OCI-LY3 (cell line): ENCODE data around the gene CAMK2B.

Source experiments
- H2AFZ ChIP-seq: fragments of 200-600, 300-600 bp; shearing (Covaris generic); 2 replicates; pipeline ENCODE4 v1.6.0; 2014; ENCODE audit warnings: antibody characterized with exemption, low read depth, low read length
- H3K27ac ChIP-seq: fragments of 200-600, 300-600 bp; sonication (generic); 2 replicates; pipeline ENCODE4 v1.5.1; 2014; ENCODE audit warnings: mild to moderate bottlenecking, low read length, moderate library complexity, mixed read lengths
- H3K27me3 ChIP-seq: fragments of 200-600, 300-600 bp; sonication (generic); 2 replicates; pipeline ENCODE4 v1.6.1; 2014; ENCODE audit warnings: low read depth, low read length, mixed read lengths
- H3K36me3 ChIP-seq: fragments of 200-600, 300-600 bp; sonication (generic); replicated peaks from 2 replicates; pipeline ENCODE3; 2014; ENCODE audit warnings: low read depth, low read length, mixed read lengths
- H3K4me1 ChIP-seq: fragments of 300-600, 200-600 bp; sonication (generic); 2 replicates; pipeline ENCODE4 v1.6.1; 2014; ENCODE audit warnings: low read length, mixed read lengths
- H3K4me2 ChIP-seq: fragments of 200-600, 300-600 bp; sonication (generic); 2 replicates; pipeline ENCODE4 v1.6.1; 2014; ENCODE audit warnings: low read length, mixed read lengths
- H3K4me3 ChIP-seq: fragments of 300-600, 200-600 bp; sonication (generic); 2 replicates; pipeline ENCODE4 v1.5.1; 2014; ENCODE audit warnings: antibody characterized with exemption, mild to moderate bottlenecking, low read length, moderate library complexity
- H3K79me2 ChIP-seq: fragments of 300-600, 200-600 bp; shearing (Covaris generic); 2 replicates; pipeline ENCODE4 v1.6.1; 2014; ENCODE audit warnings: mild to moderate bottlenecking, low read length, mixed read lengths
- H3K9ac ChIP-seq: fragments of 300-600, 200-600 bp; shearing (Covaris generic); 2 replicates; pipeline ENCODE4 v1.6.0; 2014; ENCODE audit warnings: mild to moderate bottlenecking, low read length, moderate library complexity
- H3K9me3 ChIP-seq: fragments of 200-600, 300-600 bp; shearing (Covaris generic); 2 replicates; pipeline ENCODE4 v1.6.1; 2014; ENCODE audit warnings: low read length, mixed read lengths; ENCODE audit not compliant: insufficient read depth
- H4K20me1 ChIP-seq: fragments of 200-600, 300-600 bp; sonication (generic); 2 replicates; pipeline ENCODE4 v1.6.1; 2016; ENCODE audit warnings: low read length, mixed read lengths; ENCODE audit not compliant: insufficient read depth
- EZH2phosphoT487 ChIP-seq: fragments of 200-600 bp; shearing (Covaris generic); IDR thresholded peaks from 2 replicates; pipeline ENCODE4 v1.6.1; 2018; ENCODE audit warnings: antibody characterized with exemption, mixed run types, low read depth
- TF ChIP-seq, protein P1 (sequence below): fragments of 200-600, 300-600 bp; sonication (generic); IDR thresholded peaks from 2 replicates; pipeline ENCODE4 v1.5.1; 2014; ENCODE audit warnings: antibody characterized with exemption, low read length, low read depth

The CAMK2B gene

DNA sequence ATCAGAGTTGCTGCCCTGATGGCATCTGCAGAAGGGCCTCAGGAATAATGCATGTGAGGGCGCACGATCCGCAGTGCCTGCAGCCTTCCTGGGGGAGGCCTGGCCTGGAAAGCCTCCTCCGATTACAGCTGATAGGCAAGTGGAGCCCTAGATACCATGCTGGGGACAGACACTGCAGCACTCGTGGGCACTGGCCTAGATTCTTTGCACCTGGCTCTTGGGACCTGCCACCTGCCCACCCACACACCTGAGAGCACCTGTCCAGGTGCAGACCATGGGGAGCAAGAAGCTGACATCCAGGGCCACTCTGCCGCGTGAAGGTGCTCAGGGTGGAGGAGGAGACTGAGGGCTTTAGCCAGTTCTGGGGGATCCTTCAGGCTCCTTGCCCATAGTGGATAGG is 109.9 kb downstream of the CAMK2B start:
- H4K20me1 ChIP-seq, result no peaks in the 10 kb centered on the region
- no peak overlapping the region for H3K4me2 ChIP-seq
- no peaks in the 10 kb centered on the region for H3K27me3 ChIP-seq
- no peak overlapping the region for H3K9ac ChIP-seq
- H3K4me3 ChIP-seq, result no peak overlapping the region
- no peaks in the 10 kb centered on the region for H3K79me2 ChIP-seq
- H3K36me3 ChIP-seq, result peaks cover 11% of the 10 kb centered on the region
- no peak overlapping the region for H2AFZ ChIP-seq
- H3K9me3 ChIP-seq, result no peaks in the 10 kb centered on the region
- peaks cover 15% of the 10 kb centered on the region for H3K4me1 ChIP-seq
- TF ChIP-seq, protein P1, sequence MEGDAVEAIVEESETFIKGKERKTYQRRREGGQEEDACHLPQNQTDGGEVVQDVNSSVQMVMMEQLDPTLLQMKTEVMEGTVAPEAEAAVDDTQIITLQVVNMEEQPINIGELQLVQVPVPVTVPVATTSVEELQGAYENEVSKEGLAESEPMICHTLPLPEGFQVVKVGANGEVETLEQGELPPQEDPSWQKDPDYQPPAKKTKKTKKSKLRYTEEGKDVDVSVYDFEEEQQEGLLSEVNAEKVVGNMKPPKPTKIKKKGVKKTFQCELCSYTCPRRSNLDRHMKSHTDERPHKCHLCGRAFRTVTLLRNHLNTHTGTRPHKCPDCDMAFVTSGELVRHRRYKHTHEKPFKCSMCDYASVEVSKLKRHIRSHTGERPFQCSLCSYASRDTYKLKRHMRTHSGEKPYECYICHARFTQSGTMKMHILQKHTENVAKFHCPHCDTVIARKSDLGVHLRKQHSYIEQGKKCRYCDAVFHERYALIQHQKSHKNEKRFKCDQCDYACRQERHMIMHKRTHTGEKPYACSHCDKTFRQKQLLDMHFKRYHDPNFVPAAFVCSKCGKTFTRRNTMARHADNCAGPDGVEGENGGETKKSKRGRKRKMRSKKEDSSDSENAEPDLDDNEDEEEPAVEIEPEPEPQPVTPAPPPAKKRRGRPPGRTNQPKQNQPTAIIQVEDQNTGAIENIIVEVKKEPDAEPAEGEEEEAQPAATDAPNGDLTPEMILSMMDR, result no peak
- TF ChIP-seq EZH2phosphoT487, result no peak
- H3K27ac ChIP-seq, result no peak overlapping the region

DNA sequence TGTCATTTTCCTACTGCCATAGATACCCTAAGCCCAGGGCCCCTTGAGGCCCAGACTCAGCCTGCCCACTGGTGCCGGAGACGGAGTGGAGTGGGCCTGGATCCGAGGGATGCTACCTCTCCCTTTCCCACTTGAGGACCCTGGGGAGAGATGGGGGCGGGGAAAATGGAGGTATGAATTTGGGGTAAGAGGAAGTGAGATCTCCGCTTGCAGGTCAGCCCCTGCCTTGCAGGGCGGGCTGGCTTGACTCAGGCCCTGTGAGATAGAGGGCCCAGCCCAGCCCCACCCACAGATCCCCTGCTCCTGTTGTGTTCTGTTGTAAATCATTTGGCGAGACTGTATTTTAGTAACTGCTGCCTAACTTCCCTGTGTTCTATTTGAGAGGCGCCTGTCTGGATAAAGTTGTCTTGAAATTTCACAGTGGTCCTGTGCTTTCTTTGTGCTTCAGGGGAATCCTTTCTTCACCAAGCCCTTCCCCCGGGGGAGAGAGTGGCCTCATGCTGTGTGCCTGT is 111.5 kb downstream of the CAMK2B start:
- H3K4me2 ChIP-seq, result peak overlapping the region; percentile 57
- H3K36me3 ChIP-seq, result peaks cover 16% of the 10 kb centered on the region
- no peak overlapping the region for H2AFZ ChIP-seq
- no peaks in the 10 kb centered on the region for H4K20me1 ChIP-seq
- H3K27me3 ChIP-seq, result no peaks in the 10 kb centered on the region
- peaks cover 15% of the 10 kb centered on the region for H3K4me1 ChIP-seq
- H3K9me3 ChIP-seq, result no peaks in the 10 kb centered on the region
- peak overlapping the region; percentile 71 for H3K27ac ChIP-seq
- H3K4me3 ChIP-seq, result no peak overlapping the region
- H3K9ac ChIP-seq, result peak overlapping the region; percentile 32; the same call in 1 of the 2 replicates
- H3K79me2 ChIP-seq, result no peaks in the 10 kb centered on the region
- TF ChIP-seq, protein P1, result no peak
- no peak for TF ChIP-seq EZH2phosphoT487

DNA sequence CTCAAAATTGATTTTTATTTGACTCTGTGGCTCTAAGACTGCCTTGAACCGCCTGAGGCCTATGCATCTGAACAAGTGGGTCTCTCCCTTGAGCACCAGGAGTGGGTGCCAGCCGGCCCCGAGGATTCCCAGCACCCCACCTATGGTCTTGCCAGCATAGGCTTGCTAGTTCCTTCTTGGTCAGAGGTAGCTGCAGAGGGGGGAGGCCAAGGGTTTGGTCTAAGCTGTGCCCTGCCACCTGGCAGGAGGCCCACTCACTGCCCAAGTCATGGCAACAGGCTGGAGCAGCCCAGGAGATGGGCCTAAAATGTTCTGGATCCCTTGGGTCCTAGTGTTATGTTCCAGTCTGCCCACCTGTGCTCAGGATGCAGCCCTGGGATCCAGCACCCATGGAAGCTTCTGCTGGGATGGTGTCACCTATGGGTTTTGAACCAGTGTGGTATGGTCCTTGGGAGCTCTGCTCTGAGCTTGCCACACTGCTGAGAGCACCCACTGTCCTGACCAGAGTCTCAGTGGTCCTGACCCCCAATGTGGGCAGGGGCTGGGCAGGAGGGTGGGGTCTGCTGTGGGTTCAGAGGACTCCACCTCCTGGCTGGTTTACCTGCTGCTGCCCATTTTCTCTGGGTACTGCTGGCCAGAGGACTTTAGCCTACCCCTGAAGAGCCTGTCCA is 112.1 kb downstream of the CAMK2B start:
- Histone ChIP-seq H3K9me3 (no peaks in the 10 kb centered on the region), H3K4me2 (0 out of 2 replicates have a peak overlapping the region, but pooled peaks have one; percentile 57), H3K27ac (peak overlapping the region; percentile 71), H3K36me3 (peaks cover 22% of the 10 kb centered on the region), H2AFZ (no peak overlapping the region), H4K20me1 (no peaks in the 10 kb centered on the region), H3K27me3 (no peaks in the 10 kb centered on the region), H3K9ac (no peak overlapping the region), H3K4me1 (peaks cover 15% of the 10 kb centered on the region), H3K4me3 (no peak overlapping the region), H3K79me2 (no peaks in the 10 kb centered on the region)
- TF ChIP-seq EZH2phosphoT487, result no peak

DNA sequence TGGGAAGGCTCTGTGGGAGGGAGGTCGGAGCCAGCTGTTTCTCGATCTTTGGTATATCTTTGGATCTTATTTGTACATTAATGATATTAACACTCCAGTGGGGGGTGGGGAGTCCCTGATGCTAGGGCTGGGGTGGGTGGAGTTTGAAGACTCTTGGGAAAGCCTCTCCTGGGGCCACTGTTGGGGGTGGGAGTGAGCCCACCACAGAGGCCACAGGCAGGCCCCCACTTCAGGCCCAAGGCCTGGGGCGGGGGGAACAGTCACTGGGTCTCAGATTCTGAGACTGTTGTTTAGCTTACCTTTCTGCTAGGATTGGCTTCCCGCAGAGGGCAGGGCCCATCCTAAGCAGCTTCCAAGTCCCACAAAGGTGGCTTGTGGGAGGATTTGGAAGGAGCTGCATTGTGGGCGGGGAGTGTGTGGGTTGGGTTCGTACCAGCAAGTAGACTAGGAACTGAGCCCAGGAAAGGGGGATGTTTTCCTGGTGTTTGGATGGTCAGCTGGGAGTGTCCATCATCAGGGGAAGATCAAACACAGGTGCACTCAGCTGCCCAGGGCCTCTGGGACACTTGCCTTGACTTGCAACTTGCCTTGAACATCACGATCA is 112.7 kb downstream of the CAMK2B start:
- H2AFZ ChIP-seq, result no peak overlapping the region
- no peak overlapping the region; the same call in 1 of the 2 replicates for H3K27ac ChIP-seq
- no peak overlapping the region for H3K4me2 ChIP-seq
- no peaks in the 10 kb centered on the region for H3K27me3 ChIP-seq
- no peaks in the 10 kb centered on the region for H3K9me3 ChIP-seq
- peaks cover 23% of the 10 kb centered on the region for H3K36me3 ChIP-seq
- H4K20me1 ChIP-seq, result no peaks in the 10 kb centered on the region
- no peaks in the 10 kb centered on the region for H3K79me2 ChIP-seq
- TF ChIP-seq, protein P1, result no peak
- TF ChIP-seq EZH2phosphoT487, result no peak
- peaks cover 15% of the 10 kb centered on the region for H3K4me1 ChIP-seq
- H3K4me3 ChIP-seq, result no peak overlapping the region
- no peak overlapping the region for H3K9ac ChIP-seq
